NCI-H226 (cell line): Measurements from ENCODE around the gene ANKRD2.
"Not testable (repeated sequence)": the region's sequence is repeated elsewhere in the genome, so short reads cannot be mapped to it uniquely, and the experiment has no call there.

Source experiments
- DNase-seq: peaks from one replicate; pipeline ENCODE4 v3.0.0-alpha.2; 2015

The ANKRD2 gene

GRCh38 chr10:97572214-97572989 lies at the start of gene ANKRD2:
ANKRD2 (plus strand) TSS chr10:97572779; CDS start chr10:97572789, 10 bp downstream.
- peak; percentile 44 for DNase-seq

GRCh38 chr10:97522937-97523336 lies 49.6 kb upstream of the ANKRD2 start:
- DNase-seq: no peak

GRCh38 chr10:97525086-97525485 lies 47.5 kb upstream of the ANKRD2 start:
- no peak for DNase-seq

DNA sequence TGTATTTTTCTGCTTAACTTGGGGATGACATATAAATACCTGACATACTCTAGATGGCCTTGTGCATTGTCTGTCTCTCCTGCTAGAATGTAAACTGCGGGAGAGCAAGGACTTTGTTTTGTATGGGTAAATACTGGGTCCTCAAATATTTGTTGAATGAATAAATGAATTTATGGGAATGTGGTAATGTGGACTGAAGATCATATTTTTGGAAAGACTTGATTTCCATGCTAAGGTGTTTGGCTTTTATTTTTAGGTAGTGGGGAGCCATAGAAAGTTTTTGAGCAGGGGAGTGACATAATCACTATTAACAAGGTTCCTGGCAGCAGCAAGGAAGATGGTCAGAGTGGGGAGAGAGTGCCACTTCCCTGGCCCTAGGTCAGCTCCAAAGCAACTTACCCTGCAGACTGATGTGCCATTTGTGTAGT lies 46.9 kb upstream of the ANKRD2 start:
- no peak for DNase-seq

DNA sequence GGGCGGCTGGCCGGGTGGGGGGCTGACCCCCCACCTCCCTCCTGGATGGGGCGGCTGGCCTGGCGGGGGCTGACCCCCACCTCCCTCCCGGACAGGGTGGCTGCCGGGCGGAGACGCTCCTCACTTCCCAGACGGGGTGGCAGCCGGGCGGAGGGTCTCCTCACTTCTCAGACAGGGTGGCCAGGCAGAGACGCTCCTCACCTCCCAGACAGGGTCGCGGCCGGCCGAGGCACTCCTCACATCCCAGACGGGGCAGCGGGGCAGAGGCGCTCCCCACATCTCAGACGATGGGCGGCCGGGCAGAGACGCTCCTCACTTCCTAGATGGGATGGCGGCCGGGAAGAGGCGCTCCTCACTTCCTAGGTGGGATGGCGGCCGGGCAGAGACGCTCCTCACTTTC lies 43.7 kb upstream of the ANKRD2 start:
- DNase-seq: not testable (repeated sequence)

DNA sequence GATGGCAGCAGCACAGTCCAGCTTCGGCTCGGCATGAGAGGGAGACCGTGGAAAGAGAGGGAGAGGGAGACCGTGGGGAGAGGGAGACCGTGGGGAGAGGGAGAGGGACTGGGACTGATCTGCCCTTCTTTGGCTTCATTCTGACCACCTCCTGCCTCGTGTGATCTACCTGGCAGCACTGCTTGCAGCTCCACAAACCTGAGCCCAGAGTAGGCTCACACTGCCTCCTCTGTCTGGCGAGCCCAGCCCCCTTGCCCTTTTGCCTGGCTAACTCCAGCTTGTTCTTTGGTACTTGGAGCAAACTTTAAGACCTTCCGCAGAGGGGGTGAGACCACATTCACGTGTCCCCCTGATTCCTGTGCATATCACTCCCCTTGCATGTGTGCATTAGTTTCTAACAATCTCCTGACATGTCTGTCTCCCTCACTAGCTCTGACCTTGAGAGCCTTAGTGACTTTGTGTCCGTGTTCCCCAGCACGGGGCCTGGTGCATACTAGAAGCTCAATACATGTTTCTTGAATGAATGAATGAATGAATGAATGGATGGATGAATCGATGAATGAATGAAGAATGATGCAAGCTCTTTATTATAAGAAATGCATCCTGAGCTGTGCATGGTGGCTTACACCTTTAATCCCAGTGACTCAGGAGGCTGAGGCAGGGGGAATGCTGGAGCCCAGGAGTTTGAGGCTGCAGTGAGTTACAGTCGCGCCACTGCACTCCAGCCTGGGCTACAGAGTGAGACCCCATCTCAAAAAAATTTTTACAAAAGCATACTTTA lies 42.7 kb upstream of the ANKRD2 start:
- DNase-seq: no peak

DNA sequence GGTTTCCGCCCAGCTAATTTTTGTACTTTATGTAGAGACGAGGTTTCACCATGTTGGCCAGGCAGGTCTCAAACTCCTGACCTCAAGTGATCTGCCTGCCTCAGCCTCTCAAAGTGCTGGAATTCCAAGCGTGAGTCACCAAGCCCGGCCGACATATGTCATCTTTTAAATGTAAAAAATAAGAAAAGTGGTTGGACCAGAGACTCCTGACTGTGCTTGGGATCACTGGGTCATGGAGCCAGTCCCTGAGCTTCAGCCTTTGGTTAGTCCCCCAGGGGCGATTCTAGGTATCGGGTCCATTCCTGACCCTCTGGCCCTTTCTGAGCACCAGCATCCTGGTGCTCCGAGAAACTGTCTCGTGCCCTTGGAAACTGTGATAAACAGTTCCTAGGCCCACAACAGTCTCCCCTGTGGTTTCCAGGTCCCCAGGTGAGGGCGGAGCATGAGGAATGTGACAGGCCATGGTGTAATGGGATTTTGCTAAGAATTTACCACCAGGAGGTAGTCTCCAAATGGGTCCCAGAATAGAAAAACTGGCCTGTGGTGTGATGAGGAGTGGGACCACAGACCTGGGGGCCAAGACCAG lies 41.1 kb upstream of the ANKRD2 start:
- peak; percentile 60 for DNase-seq

GRCh38 chr10:97532935-97533671 lies 39.5 kb upstream of the ANKRD2 start:
- DNase-seq: peak; percentile 70

GRCh38 chr10:97533888-97534287 lies 38.7 kb upstream of the ANKRD2 start:
- DNase-seq: no peak

GRCh38 chr10:97534746-97535367 lies 37.7 kb upstream of the ANKRD2 start:
- DNase-seq: no peak

DNA sequence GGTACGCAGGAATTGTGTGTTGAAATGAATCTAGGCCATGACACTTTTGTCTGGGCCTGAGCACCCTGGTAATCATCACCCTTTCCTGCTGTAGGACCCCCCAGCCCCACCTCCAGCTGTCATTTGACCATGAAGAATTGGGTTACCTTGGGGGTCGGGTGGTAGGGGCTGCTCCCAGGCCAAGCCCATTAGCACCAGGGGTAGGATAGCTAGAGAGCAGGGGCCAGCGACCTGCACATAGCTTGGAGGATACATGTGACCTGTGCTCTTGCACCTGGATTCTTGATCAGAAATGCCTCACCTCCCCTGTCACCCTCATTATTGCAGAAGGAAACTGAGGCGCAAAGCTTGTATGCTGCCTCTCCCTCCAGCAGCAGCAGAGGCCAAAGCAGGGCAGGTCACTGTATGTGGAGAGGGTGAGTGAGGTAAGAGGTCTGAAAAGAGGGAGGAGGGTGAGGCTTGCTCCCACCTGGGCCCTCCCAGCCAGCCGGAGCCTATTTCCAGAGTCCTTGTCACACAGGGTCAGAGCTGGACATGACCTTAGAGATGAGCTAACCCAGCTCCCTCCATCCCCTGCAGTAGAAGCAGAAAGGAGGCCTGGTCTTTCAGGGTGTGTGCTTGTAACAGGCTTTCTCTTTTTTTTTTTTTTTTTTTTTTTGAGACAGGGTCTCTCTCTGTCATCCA lies 35.3 kb upstream of the ANKRD2 start:
- no peak for DNase-seq

GRCh38 chr10:97538411-97538810 lies 34.2 kb upstream of the ANKRD2 start:
- peak; percentile 52 for DNase-seq

GRCh38 chr10:97538839-97539238 lies 33.7 kb upstream of the ANKRD2 start:
- DNase-seq: no peak

GRCh38 chr10:97539523-97540200 lies 32.9 kb upstream of the ANKRD2 start:
- DNase-seq: peak; percentile 97

- peak; percentile 91 for DNase-seq
These were observed 31.7 kb upstream of the ANKRD2 start for GRCh38 chr10:97540669-97541500.

- DNase-seq: peak; percentile 96
These were observed 30.2 kb upstream of the ANKRD2 start for GRCh38 chr10:97542169-97543024.

DNA sequence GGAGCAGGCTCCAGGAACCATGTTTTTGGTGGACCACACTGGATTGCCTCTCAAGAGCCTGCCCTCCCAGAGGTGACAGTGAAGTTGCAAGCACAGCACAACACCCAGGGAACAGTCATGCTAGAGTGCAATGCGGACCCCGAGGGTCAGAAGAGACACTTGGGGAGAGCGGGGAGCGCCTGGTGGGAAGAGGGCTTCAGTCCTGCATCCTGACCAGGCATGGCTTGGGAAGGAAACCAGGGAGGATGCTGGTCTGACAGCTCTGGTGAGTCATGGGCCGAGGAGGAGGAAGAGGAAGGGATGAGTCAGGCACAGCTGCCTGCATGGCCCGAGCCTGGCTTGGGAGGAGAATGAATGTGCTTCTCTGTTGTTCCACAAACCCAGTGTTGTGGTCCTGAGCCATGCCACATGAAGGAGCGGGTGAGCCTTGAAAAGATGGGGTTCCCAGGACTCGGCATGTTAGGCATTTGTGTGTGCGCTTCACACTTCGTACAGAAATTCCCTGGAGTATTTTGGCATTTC lies 29.5 kb upstream of the ANKRD2 start:
- peak; percentile 97 for DNase-seq

GRCh38 chr10:97546456-97547270 lies 25.9 kb upstream of the ANKRD2 start:
- DNase-seq: no peak
